Cardiac fibroblast (primary cell): ENCODE data around the gene MYBPH.

Source experiments
- DNase-seq, 2 donors: peaks; one replicate each; pipeline versions ENCODE4 v3.0.0 to v3.0.0-alpha.2; 2010; ENCODE audit warnings: low read depth in 2 of 2
- H3K4me3 ChIP-seq, 2 donors: replicated peaks in 1 of 2; 1 replicate in 1 of 2; 2 replicates in 1 of 2; pipeline ENCODE4 v1.5.1; 2011; ENCODE audit warnings: low read depth in 2 of 2, low read length in 2 of 2, mild to moderate bottlenecking in 2 of 2, moderate library complexity in 1 of 2
- TF ChIP-seq, protein P1 (sequence below): IDR thresholded peaks from one replicate; pipeline ENCODE4 v1.5.1; 2011; ENCODE audit warnings: low read depth, mild to moderate bottlenecking, low read length, inconsistent platforms

The MYBPH gene

DNA sequence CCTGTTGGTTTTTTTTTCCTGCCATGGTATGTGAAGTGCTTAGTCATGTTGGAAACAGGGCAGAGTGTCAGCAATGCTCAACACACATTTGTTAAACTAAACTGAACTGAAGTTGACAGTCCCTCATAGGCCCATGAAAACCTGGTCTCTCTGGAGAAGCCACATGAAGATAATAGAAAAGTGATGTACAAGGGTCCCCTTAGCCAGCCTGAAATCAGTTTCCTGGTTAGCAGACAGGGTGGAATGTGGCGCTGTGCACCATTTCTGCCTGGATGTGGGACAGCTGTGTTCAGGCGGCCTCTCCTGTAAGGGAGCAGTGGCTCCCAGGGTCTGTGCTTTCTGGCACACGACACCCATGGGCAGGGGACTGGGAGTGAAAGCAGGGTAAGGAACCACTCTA, 20.7 kb upstream of the MYBPH start:
- no peak overlapping the region for H3K4me3 ChIP-seq
- DNase-seq = no peak
- TF ChIP-seq, protein P1, sequence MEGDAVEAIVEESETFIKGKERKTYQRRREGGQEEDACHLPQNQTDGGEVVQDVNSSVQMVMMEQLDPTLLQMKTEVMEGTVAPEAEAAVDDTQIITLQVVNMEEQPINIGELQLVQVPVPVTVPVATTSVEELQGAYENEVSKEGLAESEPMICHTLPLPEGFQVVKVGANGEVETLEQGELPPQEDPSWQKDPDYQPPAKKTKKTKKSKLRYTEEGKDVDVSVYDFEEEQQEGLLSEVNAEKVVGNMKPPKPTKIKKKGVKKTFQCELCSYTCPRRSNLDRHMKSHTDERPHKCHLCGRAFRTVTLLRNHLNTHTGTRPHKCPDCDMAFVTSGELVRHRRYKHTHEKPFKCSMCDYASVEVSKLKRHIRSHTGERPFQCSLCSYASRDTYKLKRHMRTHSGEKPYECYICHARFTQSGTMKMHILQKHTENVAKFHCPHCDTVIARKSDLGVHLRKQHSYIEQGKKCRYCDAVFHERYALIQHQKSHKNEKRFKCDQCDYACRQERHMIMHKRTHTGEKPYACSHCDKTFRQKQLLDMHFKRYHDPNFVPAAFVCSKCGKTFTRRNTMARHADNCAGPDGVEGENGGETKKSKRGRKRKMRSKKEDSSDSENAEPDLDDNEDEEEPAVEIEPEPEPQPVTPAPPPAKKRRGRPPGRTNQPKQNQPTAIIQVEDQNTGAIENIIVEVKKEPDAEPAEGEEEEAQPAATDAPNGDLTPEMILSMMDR = peak; percentile 1

DNA sequence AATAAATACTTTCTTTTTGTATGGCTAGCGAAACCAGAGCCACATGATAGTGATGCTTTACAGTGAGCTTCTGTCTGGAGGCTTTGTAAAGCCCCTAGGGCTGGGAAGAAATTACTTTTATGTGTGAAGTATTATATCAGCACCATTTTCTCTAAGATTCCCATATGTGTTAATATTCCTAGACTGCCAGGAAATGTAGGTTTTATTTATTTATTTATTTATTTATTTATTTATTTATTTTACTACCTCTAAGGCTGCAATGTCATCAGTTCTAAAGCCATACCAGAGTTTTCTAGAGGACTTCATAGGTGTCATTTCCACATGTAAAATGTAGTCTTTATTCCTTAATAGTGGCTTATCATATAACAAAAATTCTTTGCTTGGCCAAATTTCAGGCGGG, 15.3 kb upstream of the MYBPH start:
- no peak overlapping the region for H3K4me3 ChIP-seq
- DNase-seq = no peak
- TF ChIP-seq, protein P1 = no peak

DNA sequence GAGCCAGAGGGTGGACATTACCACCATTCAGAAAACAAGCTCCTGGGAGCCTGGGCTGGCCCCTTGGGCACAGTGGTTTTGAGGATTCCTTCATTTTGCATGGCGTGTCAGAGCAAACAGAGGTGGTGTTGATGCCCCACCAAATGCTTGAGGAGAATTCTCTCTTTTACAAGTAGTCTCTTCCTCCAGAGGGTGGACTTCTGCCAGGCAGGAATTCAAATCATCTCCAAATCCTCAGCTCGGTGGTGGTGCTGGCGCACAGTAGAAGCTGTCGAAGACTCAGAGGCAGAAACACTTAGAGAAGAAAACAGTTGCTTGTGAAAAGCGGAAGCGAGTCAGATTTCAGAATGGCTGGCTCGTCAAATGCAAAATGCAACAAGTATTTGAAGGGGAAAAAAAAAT, 14.3 kb upstream of the MYBPH start:
- H3K4me3 ChIP-seq = no peak overlapping the region
- TF ChIP-seq, protein P1 = no peak
- DNase-seq = peak in 1 of 2 donors; percentile 68

DNA sequence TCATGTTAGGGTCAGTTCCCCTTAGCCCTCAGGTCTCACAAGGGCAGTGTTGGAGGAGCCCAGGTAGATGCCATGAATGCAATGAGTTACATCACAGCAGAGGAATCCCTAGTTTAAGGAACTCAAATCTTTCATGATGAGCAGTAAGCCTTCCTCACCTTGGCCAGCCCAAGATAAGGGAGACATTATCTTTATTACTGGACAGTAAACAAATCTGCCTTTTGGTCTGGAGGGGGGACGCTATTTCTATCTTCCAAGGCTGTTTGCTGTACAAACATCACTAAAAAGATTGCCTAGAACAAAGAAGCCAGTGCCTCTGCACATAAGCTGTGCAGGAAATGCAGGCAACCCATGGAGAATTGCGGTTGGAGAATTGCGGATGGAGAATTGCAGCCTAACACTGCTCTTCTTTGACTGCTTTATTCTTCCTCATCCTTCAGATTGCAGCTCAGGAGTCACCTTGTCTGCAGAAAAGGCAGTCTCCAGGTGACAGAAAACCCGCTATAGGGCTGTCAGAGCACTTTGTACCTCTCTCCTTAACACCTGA, 13.1 kb upstream of the MYBPH start:
- DNase-seq = no peak
- TF ChIP-seq, protein P1 = no peak
- H3K4me3 ChIP-seq = no peak overlapping the region

DNA sequence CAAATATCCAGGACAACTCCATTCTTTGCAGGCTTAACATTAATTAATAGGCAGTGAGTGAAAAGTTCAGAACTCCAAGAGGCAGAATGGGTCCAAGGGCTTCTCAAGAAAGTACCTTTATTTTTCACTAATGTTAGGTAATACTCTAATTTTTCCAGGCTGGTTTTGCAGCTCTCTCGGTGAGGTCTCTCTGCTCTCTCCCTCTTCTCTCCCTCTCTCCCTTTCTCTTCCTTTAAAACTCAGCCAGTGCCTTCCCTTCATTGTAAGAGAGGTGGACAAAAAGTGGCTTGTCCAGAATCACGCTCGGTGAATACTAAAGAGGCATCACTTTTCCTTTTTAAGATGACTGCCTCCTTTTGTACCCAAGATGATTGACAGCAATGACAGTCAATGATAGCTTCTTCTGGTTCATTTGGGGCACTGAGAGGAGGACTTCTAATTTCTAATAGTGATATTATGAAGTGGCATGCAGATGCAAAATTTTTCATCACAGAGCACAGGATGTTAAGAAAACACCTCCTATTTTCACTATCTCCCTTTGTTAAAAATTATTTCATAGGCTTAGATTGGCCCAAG, 12.2 kb upstream of the MYBPH start:
- no peak overlapping the region for H3K4me3 ChIP-seq
- no peak for DNase-seq
- TF ChIP-seq, protein P1 = no peak

DNA sequence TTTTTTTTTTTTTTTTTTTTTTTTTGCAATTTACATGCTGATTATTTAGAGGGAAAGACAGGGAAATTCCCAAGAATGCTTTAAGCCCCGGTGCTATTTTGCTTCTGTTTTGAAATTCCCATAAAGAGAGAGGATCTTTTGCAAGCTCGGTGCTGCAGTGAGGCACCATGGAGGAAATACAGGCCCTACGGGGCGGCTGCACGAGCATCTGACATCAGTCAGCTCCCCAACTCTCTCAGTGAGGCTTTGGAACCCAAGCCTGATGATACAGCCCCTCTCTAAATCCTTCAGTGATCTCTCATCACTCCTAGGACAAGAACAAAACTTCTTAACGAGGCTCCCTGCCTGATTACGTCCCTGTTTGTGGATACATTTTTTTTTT, 11.7 kb upstream of the MYBPH start:
- DNase-seq = no peak
- H3K4me3 ChIP-seq = no peak overlapping the region
- TF ChIP-seq, protein P1 = no peak
